Liver (tissue), 9 donors: Measurements from ENCODE around the gene MCF2L2. TPM values are rescaled to one million over a fixed set of nuclear protein-coding genes. Genes with fewer than 3 reads are reported as not detected.

Experiments
- DNase-seq: peaks from one replicate; pipeline ENCODE4 v3.0.0-alpha.2; 2017; ENCODE audit warnings: low spot score
- H3K27ac ChIP-seq, 2 donors: one replicate each; pipeline ENCODE4 v1.7.0; 2013; ENCODE audit warnings: inconsistent platforms in 2 of 2, low read length in 2 of 2, control low read depth in 1 of 2, low read depth in 1 of 2, mild to moderate bottlenecking in 1 of 2
- H3K27me3 ChIP-seq, 4 donors: one replicate each; pipeline versions ENCODE4 v1.6.1 to v1.7.0; 2013; ENCODE audit warnings: low read length in 3 of 4, inconsistent platforms in 1 of 4, mild to moderate bottlenecking in 1 of 4, moderate library complexity in 1 of 4; ENCODE audit not compliant: control insufficient read depth in 4 of 4, insufficient read depth in 4 of 4
- H3K36me3 ChIP-seq, 4 donors: one replicate each; pipeline versions ENCODE4 v1.6.1 to v1.7.0; 2013; ENCODE audit warnings: low read length in 3 of 4, mild to moderate bottlenecking in 3 of 4, low read depth in 1 of 4, moderate library complexity in 1 of 4; ENCODE audit not compliant: control insufficient read depth in 4 of 4, insufficient read depth in 3 of 4
- H3K4me1 ChIP-seq, 4 donors: one replicate each; pipeline versions ENCODE4 v1.6.1 to v1.7.0; 2013; ENCODE audit warnings: low read length in 3 of 4, mild to moderate bottlenecking in 3 of 4, moderate library complexity in 1 of 4; ENCODE audit not compliant: control insufficient read depth in 4 of 4, insufficient read depth in 4 of 4
- H3K4me3 ChIP-seq, 3 donors: one replicate each; pipeline versions ENCODE4 v1.6.1 to v1.7.0; 2013; ENCODE audit warnings: low read length in 3 of 3, control low read depth in 1 of 3, low read depth in 1 of 3, mild to moderate bottlenecking in 1 of 3
- H3K9ac ChIP-seq, 2 donors: one replicate each; pipeline ENCODE4 v1.7.0; 2013; ENCODE audit warnings: low read length in 2 of 2, mild to moderate bottlenecking in 2 of 2, moderate library complexity in 2 of 2, control low read depth in 1 of 2, low read depth in 1 of 2
- H3K9me3 ChIP-seq, 4 donors: one replicate each; pipeline versions ENCODE4 v1.6.1 to v1.7.0; 2013; ENCODE audit warnings: low read length in 3 of 4; ENCODE audit not compliant: control insufficient read depth in 4 of 4
- EGR1 ChIP-seq, 2 donors: IDR thresholded peaks; 2 replicates each; pipeline ENCODE4 v1.6.1; 2016 to 2018; ENCODE audit warnings: antibody characterized with exemption in 2 of 2, low read depth in 2 of 2
- FOXA1 ChIP-seq: IDR thresholded peaks from 2 replicates; pipeline ENCODE4 v1.6.1; 2016; ENCODE audit warnings: antibody characterized with exemption
- FOXA2 ChIP-seq: IDR thresholded peaks from 2 replicates; pipeline ENCODE4 v1.6.1; 2016; ENCODE audit warnings: antibody characterized with exemption
- HNF4G ChIP-seq: IDR thresholded peaks from 2 replicates; pipeline ENCODE4 v1.6.1; 2016; ENCODE audit warnings: antibody characterized with exemption
- JUND ChIP-seq, 2 donors: IDR thresholded peaks; 2 replicates each; pipeline ENCODE4 v1.6.1; 2016; ENCODE audit warnings: antibody characterized with exemption in 2 of 2
- RAD21 ChIP-seq, 2 donors: IDR thresholded peaks; 2 replicates each; pipeline ENCODE4 v1.6.1; 2016; ENCODE audit warnings: antibody characterized with exemption in 2 of 2, mild to moderate bottlenecking in 2 of 2
- RXRA ChIP-seq, 2 donors: IDR thresholded peaks; 2 replicates each; pipeline ENCODE4 v1.6.1; 2017 to 2018; ENCODE audit warnings: antibody characterized with exemption in 2 of 2, mild to moderate bottlenecking in 1 of 2
- TAF1 ChIP-seq: conservative IDR thresholded peaks from 2 replicates; pipeline ENCODE4 v1.6.1; 2016; ENCODE audit warnings: antibody characterized with exemption, mild to moderate bottlenecking
- YY1 ChIP-seq: IDR thresholded peaks from 2 replicates; pipeline ENCODE4 v1.6.1; 2016; ENCODE audit warnings: antibody characterized with exemption, mild to moderate bottlenecking
- WGBS: extraction: QIAGEN DNeasy Blood & Tissue Kit; methylation state at CpG from one replicate; pipeline ENCODE4 v1.1.7; 2013; 5-methylcytosine and 5-hydroxymethylcytosine counted together
- polyA plus RNA-seq, 2 donors: library from polyadenylated mRNA; stranded (reverse) in 1 of 2; unstranded in 1 of 2; fragments of 200-250 nt in 1 of 2; fragments of >200 nt in 1 of 2; fragmentation: Nextera tagmentation in 1 of 2; extraction: Ambion mirVana in 1 of 2; gene quantifications; one replicate each; pipeline versions ENCODE4 v1.2.1 to v1.2.3, GENCODE V29; 2013 to 2015
- total RNA-seq, 2 donors: library from RNA; depleted of rRNA; stranded (reverse); fragments of >200 nt; gene quantifications; one replicate each; pipeline ENCODE4 v1.2.3, GENCODE V29; 2014
- TF ChIP-seq, protein P1 (sequence below): IDR thresholded peaks from 2 replicates; pipeline ENCODE4 v1.6.1; 2016; ENCODE audit warnings: antibody characterized with exemption, mild to moderate bottlenecking
- TF ChIP-seq, protein P2 (sequence below): fragments of 150-350 bp; IDR thresholded peaks from 2 replicates; pipeline ENCODE4 v1.5.1; 2017; ENCODE audit warnings: improper control_type of control experiment, low read depth, low read length; ENCODE audit not compliant: missing input control
- donor health status: healthy.
- donor health status: healthy.
- donor health status: healthy.
- donor health status: healthy.
- donor health status: healthy.

The MCF2L2 gene
- total and polyA plus RNA-seq, 4 donors = 0.02 to 0.47 (median 0.17) TPM; not detected in 1

DNA sequence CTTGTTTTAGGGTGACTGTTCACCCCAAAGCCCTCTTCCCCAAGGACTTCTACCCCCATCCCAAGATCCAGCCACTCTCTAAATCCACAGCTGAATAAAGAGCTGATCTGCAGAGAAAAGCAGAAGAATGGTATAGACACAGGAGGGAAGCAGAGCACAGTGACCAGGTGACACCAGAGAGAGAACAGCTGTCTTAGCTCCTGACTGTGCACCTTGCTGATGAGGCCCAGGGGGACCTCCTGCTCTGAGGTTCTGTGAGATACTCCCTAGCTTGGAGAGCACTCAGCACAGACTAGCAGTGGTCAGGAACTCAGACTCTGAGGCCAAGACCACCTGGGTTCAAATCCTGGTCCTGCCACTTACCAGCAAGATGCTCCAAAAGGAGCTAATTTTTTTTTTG lies 17.7 kb downstream of the MCF2L2 start:
- Histone ChIP-seq H3K4me1 (no peaks in the 10 kb centered on the region), H3K36me3 (no peaks in the 10 kb centered on the region), H3K9me3 (no peaks in the 10 kb centered on the region), H3K9ac (no peak overlapping the region), H3K27me3 (no peaks in the 10 kb centered on the region), H3K27ac (no peak overlapping the region), H3K4me3 (no peak overlapping the region)
- TF ChIP-seq, protein P1, sequence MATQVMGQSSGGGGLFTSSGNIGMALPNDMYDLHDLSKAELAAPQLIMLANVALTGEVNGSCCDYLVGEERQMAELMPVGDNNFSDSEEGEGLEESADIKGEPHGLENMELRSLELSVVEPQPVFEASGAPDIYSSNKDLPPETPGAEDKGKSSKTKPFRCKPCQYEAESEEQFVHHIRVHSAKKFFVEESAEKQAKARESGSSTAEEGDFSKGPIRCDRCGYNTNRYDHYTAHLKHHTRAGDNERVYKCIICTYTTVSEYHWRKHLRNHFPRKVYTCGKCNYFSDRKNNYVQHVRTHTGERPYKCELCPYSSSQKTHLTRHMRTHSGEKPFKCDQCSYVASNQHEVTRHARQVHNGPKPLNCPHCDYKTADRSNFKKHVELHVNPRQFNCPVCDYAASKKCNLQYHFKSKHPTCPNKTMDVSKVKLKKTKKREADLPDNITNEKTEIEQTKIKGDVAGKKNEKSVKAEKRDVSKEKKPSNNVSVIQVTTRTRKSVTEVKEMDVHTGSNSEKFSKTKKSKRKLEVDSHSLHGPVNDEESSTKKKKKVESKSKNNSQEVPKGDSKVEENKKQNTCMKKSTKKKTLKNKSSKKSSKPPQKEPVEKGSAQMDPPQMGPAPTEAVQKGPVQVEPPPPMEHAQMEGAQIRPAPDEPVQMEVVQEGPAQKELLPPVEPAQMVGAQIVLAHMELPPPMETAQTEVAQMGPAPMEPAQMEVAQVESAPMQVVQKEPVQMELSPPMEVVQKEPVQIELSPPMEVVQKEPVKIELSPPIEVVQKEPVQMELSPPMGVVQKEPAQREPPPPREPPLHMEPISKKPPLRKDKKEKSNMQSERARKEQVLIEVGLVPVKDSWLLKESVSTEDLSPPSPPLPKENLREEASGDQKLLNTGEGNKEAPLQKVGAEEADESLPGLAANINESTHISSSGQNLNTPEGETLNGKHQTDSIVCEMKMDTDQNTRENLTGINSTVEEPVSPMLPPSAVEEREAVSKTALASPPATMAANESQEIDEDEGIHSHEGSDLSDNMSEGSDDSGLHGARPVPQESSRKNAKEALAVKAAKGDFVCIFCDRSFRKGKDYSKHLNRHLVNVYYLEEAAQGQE = no peak
- TF ChIP-seq HNF4G = no peak
- no peak for TF ChIP-seq YY1
- no peak for TF ChIP-seq RAD21 (IDR thresholded peaks at IDR 0.05)
- no peak for TF ChIP-seq JUND (IDR thresholded peaks at IDR 0.05)
- no peak for TF ChIP-seq FOXA2
- no peak for DNase-seq

DNA sequence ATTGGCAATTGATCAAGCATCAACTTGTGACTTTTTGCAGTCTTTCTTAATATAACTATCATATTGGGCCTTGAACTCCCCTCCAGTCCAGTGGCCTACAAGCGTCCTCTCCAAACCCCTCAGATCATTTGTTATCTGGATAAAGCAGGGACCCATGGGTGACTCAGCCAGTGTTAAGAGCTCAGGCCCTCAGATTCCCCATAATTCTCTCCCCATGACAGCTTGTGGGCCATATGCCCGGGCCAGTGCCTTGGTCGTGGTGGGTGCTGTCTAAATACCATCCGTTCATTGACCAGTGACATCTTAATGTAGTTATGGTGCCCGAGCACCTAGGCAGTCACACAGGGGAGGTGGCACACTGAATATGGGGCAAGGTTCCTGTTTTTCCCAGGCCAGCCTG lies 18.1 kb downstream of the MCF2L2 start:
- no peak overlapping the region for H3K9ac ChIP-seq
- no peak overlapping the region for H3K27ac ChIP-seq
- no peak overlapping the region for H3K4me3 ChIP-seq
- H3K9me3 ChIP-seq = no peaks in the 10 kb centered on the region
- no peak for TF ChIP-seq JUND (IDR thresholded peaks at IDR 0.05)
- no peak for TF ChIP-seq EGR1 (IDR thresholded peaks at IDR 0.05; ENCODE audit: low read depth in 2 of 2)
- TF ChIP-seq FOXA1 = no peak
- no peaks in the 10 kb centered on the region for H3K4me1 ChIP-seq
- no peaks in the 10 kb centered on the region for H3K36me3 ChIP-seq
- no peak for DNase-seq
- WGBS = 92% methylated on average over 5 of the region's 5 CpGs
- no peaks in the 10 kb centered on the region for H3K27me3 ChIP-seq

DNA sequence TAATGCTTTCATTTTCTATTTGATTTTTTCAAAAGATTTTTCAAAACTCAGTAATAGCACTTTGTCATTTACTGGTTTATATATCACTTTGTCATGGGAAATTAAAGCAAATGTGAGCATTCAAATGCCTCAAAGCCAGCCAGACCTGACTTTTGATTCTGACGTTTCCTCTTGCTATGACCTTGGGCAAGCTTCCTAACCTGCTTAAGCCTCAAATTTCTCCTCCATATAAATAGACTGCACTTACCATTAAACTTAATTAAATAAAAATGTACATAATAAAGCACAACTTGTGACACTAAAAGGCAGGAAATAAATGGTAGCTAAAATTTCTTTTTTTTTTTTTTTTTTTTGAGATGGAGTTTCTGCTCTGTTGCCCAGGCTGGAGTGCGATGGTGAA lies 19.2 kb downstream of the MCF2L2 start:
- no peak for TF ChIP-seq JUND (IDR thresholded peaks at IDR 0.05)
- TF ChIP-seq RXRA (IDR thresholded peaks at IDR 0.05) = no peak
- TF ChIP-seq, protein P2, sequence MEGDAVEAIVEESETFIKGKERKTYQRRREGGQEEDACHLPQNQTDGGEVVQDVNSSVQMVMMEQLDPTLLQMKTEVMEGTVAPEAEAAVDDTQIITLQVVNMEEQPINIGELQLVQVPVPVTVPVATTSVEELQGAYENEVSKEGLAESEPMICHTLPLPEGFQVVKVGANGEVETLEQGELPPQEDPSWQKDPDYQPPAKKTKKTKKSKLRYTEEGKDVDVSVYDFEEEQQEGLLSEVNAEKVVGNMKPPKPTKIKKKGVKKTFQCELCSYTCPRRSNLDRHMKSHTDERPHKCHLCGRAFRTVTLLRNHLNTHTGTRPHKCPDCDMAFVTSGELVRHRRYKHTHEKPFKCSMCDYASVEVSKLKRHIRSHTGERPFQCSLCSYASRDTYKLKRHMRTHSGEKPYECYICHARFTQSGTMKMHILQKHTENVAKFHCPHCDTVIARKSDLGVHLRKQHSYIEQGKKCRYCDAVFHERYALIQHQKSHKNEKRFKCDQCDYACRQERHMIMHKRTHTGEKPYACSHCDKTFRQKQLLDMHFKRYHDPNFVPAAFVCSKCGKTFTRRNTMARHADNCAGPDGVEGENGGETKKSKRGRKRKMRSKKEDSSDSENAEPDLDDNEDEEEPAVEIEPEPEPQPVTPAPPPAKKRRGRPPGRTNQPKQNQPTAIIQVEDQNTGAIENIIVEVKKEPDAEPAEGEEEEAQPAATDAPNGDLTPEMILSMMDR = no peak
- TF ChIP-seq TAF1 = no peak
- no peak for TF ChIP-seq HNF4G
- no peak for TF ChIP-seq RAD21 (IDR thresholded peaks at IDR 0.05)
- no peak for TF ChIP-seq FOXA1
- no peaks in the 10 kb centered on the region for H3K27me3 ChIP-seq
- H3K36me3 ChIP-seq = no peaks in the 10 kb centered on the region
- H3K9ac ChIP-seq = no peak overlapping the region
- WGBS = 77% methylated on average over 2 of the region's 2 CpGs
- no peaks in the 10 kb centered on the region for H3K9me3 ChIP-seq
- no peak overlapping the region for H3K4me3 ChIP-seq
- H3K27ac ChIP-seq = no peak overlapping the region
- H3K4me1 ChIP-seq = no peaks in the 10 kb centered on the region
- no peak for DNase-seq
